H1 (cell line): ENCODE data around the gene CDK2. TPM values are rescaled to one million over a fixed set of nuclear protein-coding genes. Genes with fewer than 3 reads are reported as not detected.

Source experiments
- CTCF ChIA-PET: fragments of 300-600 bp; sonication (Branson Sonifier 250); formaldehyde crosslinking; loops from one replicate; lab custom pipeline; 2021; ENCODE audit not compliant: partially characterized antibody; lab: Charles Lee
- POLR2A ChIA-PET: fragments of 300-600 bp; sonication (Branson Sonifier 250); formaldehyde crosslinking; loops from one replicate; lab custom pipeline; 2021; ENCODE audit warnings: inconsistent platforms; ENCODE audit not compliant: partially characterized antibody; lab: Charles Lee
- DNase-seq, 2 experiments: peaks; one replicate each; pipeline versions ENCODE4 v3.0.0 to v3.0.0-alpha.2; 2010 to 2022; ENCODE audit warnings: low spot score in 2 of 2, low read depth in 1 of 2, mixed read lengths in 1 of 2
- FAIRE-seq: peaks from 2 replicates; lab custom pipeline; 2011; peaks lifted over from hg19 to GRCh38; lab: Jason Lieb, UNC
- H2AFZ ChIP-seq: 2 replicates; pipeline ENCODE4 v1.8.1; 2012; ENCODE audit warnings: low read length, inconsistent platforms
- H2AK5ac ChIP-seq: 2 replicates; pipeline ENCODE4 v1.6.1; 2013; ENCODE audit warnings: low read depth, low read length
- H2BK120ac ChIP-seq: replicated peaks from 2 replicates; pipeline ENCODE3; 2013; ENCODE audit warnings: low read depth, low read length, inconsistent platforms
- H2BK12ac ChIP-seq: 2 replicates; pipeline ENCODE4 v1.6.1; 2013; ENCODE audit warnings: low read depth, low read length
- H2BK15ac ChIP-seq: 2 replicates; pipeline ENCODE4 v1.6.1; 2013; ENCODE audit warnings: low read length
- H2BK20ac ChIP-seq: 2 replicates; pipeline ENCODE4 v1.6.1; 2013; ENCODE audit warnings: low read length
- H2BK5ac ChIP-seq: 2 replicates; pipeline ENCODE4 v1.6.1; 2013; ENCODE audit warnings: low read depth, low read length
- H3K14ac ChIP-seq: 2 replicates; pipeline ENCODE4 v1.6.1; 2013; ENCODE audit warnings: inconsistent platforms; ENCODE audit not compliant: insufficient read length
- H3K18ac ChIP-seq: 2 replicates; pipeline ENCODE4 v1.6.1; 2013; ENCODE audit warnings: low read length; ENCODE audit errors: extremely low read depth
- H3K23ac ChIP-seq: 2 replicates; pipeline ENCODE4 v1.6.1; 2013; ENCODE audit warnings: inconsistent platforms; ENCODE audit not compliant: insufficient read length
- H3K23me2 ChIP-seq: 2 replicates; pipeline ENCODE4 v1.6.1; 2013; ENCODE audit warnings: low read depth, low read length
- H3K27ac ChIP-seq: 2 replicates; pipeline ENCODE4 v1.6.1; 2011; ENCODE audit warnings: low read depth, low read length, inconsistent platforms
- H3K27me3 ChIP-seq, 4 experiments: replicated peaks in 1 of 4; 1 replicate in 1 of 4; 2 replicates in 3 of 4; pipeline versions ENCODE4 v1.6.1 to v1.8.1; 2011 to 2013; ENCODE audit warnings: low read length in 3 of 4, mild to moderate bottlenecking in 3 of 4, inconsistent platforms in 2 of 4, mixed read lengths in 2 of 4, moderate library complexity in 1 of 4; ENCODE audit not compliant: control insufficient read depth in 3 of 4, insufficient read depth in 3 of 4; ENCODE audit errors: extremely low read depth in 1 of 4
- H3K36me3 ChIP-seq, 4 experiments: 2 replicates each; pipeline versions ENCODE4 v1.6.1 to v1.8.1; 2011 to 2013; ENCODE audit warnings: mild to moderate bottlenecking in 4 of 4, low read length in 3 of 4, moderate library complexity in 2 of 4, control low read depth in 1 of 4, inconsistent platforms in 1 of 4; ENCODE audit not compliant: insufficient read depth in 4 of 4, control insufficient read depth in 2 of 4
- H3K4ac ChIP-seq: replicated peaks from 2 replicates; pipeline ENCODE3; 2013; ENCODE audit warnings: low read length, low read depth, mixed read lengths, inconsistent platforms; ENCODE audit not compliant: insufficient read length
- H3K4me1 ChIP-seq, 4 experiments: replicated peaks in 1 of 4; 1 replicate in 1 of 4; 2 replicates in 3 of 4; pipeline versions ENCODE4 v1.6.1 to v1.8.1; 2011 to 2013; ENCODE audit warnings: low read length in 3 of 4, inconsistent platforms in 2 of 4, mixed read lengths in 1 of 4; ENCODE audit not compliant: insufficient read depth in 4 of 4, control insufficient read depth in 3 of 4
- H3K4me2 ChIP-seq, 2 experiments: 2 replicates each; pipeline versions ENCODE4 v1.6.1 to v1.8.1; 2011 to 2013; ENCODE audit warnings: low read depth in 2 of 2, low read length in 2 of 2, control low read depth in 1 of 2, inconsistent platforms in 1 of 2, mild to moderate bottlenecking in 1 of 2; ENCODE audit not compliant: insufficient read depth in 1 of 2
- H3K4me3 ChIP-seq, 4 experiments: fragments of 200-600, 300-600 bp in 1 of 4; sonication (generic), shearing (Covaris generic), sonication (Bioruptor Twin) in 1 of 4; 2 replicates each; pipeline versions ENCODE4 v1.5.1 to v1.8.1; 2011 to 2016; ENCODE audit warnings: low read length in 4 of 4, low read depth in 3 of 4, control low read depth in 2 of 4, inconsistent platforms in 2 of 4, mild to moderate bottlenecking in 2 of 4, mixed read lengths in 1 of 4, moderate library complexity in 1 of 4; ENCODE audit not compliant: insufficient read depth in 2 of 4; ENCODE audit errors: extremely low read depth in 1 of 4
- H3K56ac ChIP-seq: replicated peaks from 2 replicates; pipeline ENCODE3; 2013; ENCODE audit warnings: low read depth, mild to moderate bottlenecking, mixed read lengths, low read length, inconsistent platforms; ENCODE audit not compliant: insufficient read length
- H3K79me1 ChIP-seq: 2 replicates; pipeline ENCODE4 v1.6.1; 2013; ENCODE audit warnings: low read depth, low read length, control low read depth
- H3K79me2 ChIP-seq, 2 experiments: 2 replicates each; pipeline versions ENCODE4 v1.6.1 to v1.8.1; 2012 to 2013; ENCODE audit warnings: low read length in 2 of 2, mild to moderate bottlenecking in 2 of 2, inconsistent platforms in 1 of 2; ENCODE audit not compliant: insufficient read depth in 2 of 2, control insufficient read depth in 1 of 2
- H3K9ac ChIP-seq, 4 experiments: replicated peaks in 1 of 4; 1 replicate in 1 of 4; 2 replicates in 3 of 4; pipeline versions ENCODE4 v1.6.1 to v1.8.1; 2011 to 2013; ENCODE audit warnings: low read depth in 3 of 4, low read length in 3 of 4, control low read depth in 2 of 4, mild to moderate bottlenecking in 2 of 4, moderate library complexity in 2 of 4, inconsistent platforms in 1 of 4; ENCODE audit errors: extremely low read depth in 1 of 4
- H3K9me3 ChIP-seq, 2 experiments: 2 replicates each; pipeline versions ENCODE4 v1.6.1 to v1.8.1; 2012 to 2013; ENCODE audit warnings: mild to moderate bottlenecking in 2 of 2, moderate library complexity in 2 of 2, control low read depth in 1 of 2, inconsistent platforms in 1 of 2, low read depth in 1 of 2, low read length in 1 of 2, mixed read lengths in 1 of 2; ENCODE audit not compliant: insufficient read depth in 2 of 2
- H4K20me1 ChIP-seq, 2 experiments: replicated peaks in 1 of 2; 2 replicates each; pipeline versions ENCODE3 to v1.8.1; 2011 to 2013; ENCODE audit warnings: inconsistent platforms in 2 of 2, low read length in 2 of 2, mild to moderate bottlenecking in 1 of 2; ENCODE audit not compliant: insufficient read depth in 2 of 2, control insufficient read depth in 1 of 2
- H4K5ac ChIP-seq: 2 replicates; pipeline ENCODE4 v1.6.1; 2013; ENCODE audit warnings: low read length, low read depth, mixed read lengths, inconsistent platforms; ENCODE audit not compliant: insufficient read length
- H4K8ac ChIP-seq: 2 replicates; pipeline ENCODE4 v1.8.0; 2013; ENCODE audit warnings: mild to moderate bottlenecking, moderate library complexity, low read length, inconsistent platforms; ENCODE audit not compliant: insufficient read depth; ENCODE audit errors: extremely low read depth
- H4K91ac ChIP-seq: replicated peaks from 2 replicates; pipeline ENCODE3; 2013; ENCODE audit warnings: low read length, mixed read lengths, inconsistent platforms; ENCODE audit not compliant: insufficient read length
- BCL11A ChIP-seq, 2 experiments: IDR thresholded peaks; one replicate each; pipeline ENCODE4 v1.6.1; 2011; ENCODE audit warnings: low read depth in 2 of 2, low read length in 2 of 2, mild to moderate bottlenecking in 2 of 2
- WGBS, 2 experiments: shearing (Covaris generic) in 1 of 2; methylation state at CpG; one replicate each; pipeline versions ENCODE4 v1.1.6 to v1.1.7; 2013 to 2015; ENCODE audit warnings: low lambda C conversion rate in 2 of 2, mixed read lengths in 2 of 2, inconsistent platforms in 1 of 2, low coverage in 1 of 2, missing lambda C conversion rate in 1 of 2; ENCODE audit not compliant: insufficient replicate concordance in 2 of 2, insufficient coverage in 1 of 2, insufficient read length in 1 of 2; ENCODE audit errors: extremely low coverage in 1 of 2, missing lambda C conversion rate in 1 of 2; 5-methylcytosine and 5-hydroxymethylcytosine counted together
- polyA plus RNA-seq, 7 experiments: library from polyadenylated mRNA; depleted of rRNA in 3 of 7; stranded (reverse) in 5 of 7; unstranded in 2 of 7; fragments of >200 nt in 5 of 7; fragments of 200-250 nt in 2 of 7; gene quantifications; 1 replicate in 5 of 7; 2 replicates in 1 of 7; 4 replicates in 1 of 7; pipeline versions ENCODE4 v1.2.1 to v1.2.3, GENCODE V29; 2011 to 2013; ENCODE audit warnings: missing spikeins in 2 of 7, mixed read lengths in 2 of 7
- total RNA-seq: library from RNA; stranded (reverse); fragmentation: NEBNext Ultra II Directional; extraction: Animal tissue kit (Norgen Biotek cat#: 25700); gene quantifications from 2 replicates; pipeline ENCODE4 v1.2.1, GENCODE V29; 2021

CDK2 gene
- total and polyA plus RNA-seq, 2 of the 8 experiments (the other 6 are each of a cell fraction or from before 2014, with no cell fraction given) = 39.4 to 42.5 TPM

- Histone ChIP-seq H3K18ac (no peak overlapping the region), H3K56ac (no peak overlapping the region), H3K4me2 (no peak overlapping the region), H4K8ac (no peak overlapping the region), H4K91ac (no peak overlapping the region), H2BK120ac (no peak overlapping the region), H3K4me1 (peaks cover 8 to 25% (median 16%) of the 10 kb centered on the region in 4 experiments), H3K27me3 (no peaks in the 10 kb centered on the region), H2BK5ac (no peak overlapping the region), H3K79me2 (no peaks in the 10 kb centered on the region), H2AK5ac (no peak overlapping the region), H3K36me3 (peaks cover 0 to 5% (median 2%) of the 10 kb centered on the region in 4 experiments; a peak in 2 of 8 replicates), H4K5ac (no peak overlapping the region), H3K14ac (no peak overlapping the region), H3K27ac (no peak overlapping the region), H2BK15ac (no peak overlapping the region), H2BK12ac (no peak overlapping the region), H4K20me1 (no peaks in the 10 kb centered on the region), H3K79me1 (no peaks in the 10 kb centered on the region; the same call in 1 of the 2 replicates), H3K4ac (no peak overlapping the region), H3K23ac (no peak overlapping the region), H3K9me3 (no peaks in the 10 kb centered on the region), H2AFZ (no peak overlapping the region), H3K4me3 (no peak overlapping the region), H3K9ac (no peak overlapping the region), H2BK20ac (no peak overlapping the region), H3K23me2 (peaks cover 12% of the 10 kb centered on the region)
- FAIRE-seq (no peak), DNase-seq (no peak)
- 100% methylated on average over 1 of the region's 1 CpG; no CpG with 5 or more reads in 1 of the 2 experiments for WGBS, 2 experiments
- ChIA-PET CTCF (interaction anchor here (0.6 to 18.1 kb wide), 5 partner anchors 9 to 1559 kb away, joined by 3 to 256 read pairs (median 6); partner anchors contain the start of gene SUOX), POLR2A (interaction anchor here (0.6 to 6.3 kb wide), 5 partner anchors 9 to 45 kb away, joined by 3 to 82 read pairs (median 14); partner anchors contain the start of gene RAB5B)
- TF ChIP-seq BCL11A (IDR thresholded peaks at IDR 0.05; ENCODE audit: low read depth in 2 of 2, low read length in 2 of 2) = no peak
Measured at GRCh38 chr12:56018356-56018755, 51.7 kb downstream of the CDK2 start.
